Keratinocyte (primary cell): Measurements from ENCODE around the gene PPID. TPM values are rescaled to one million over a fixed set of nuclear protein-coding genes. Genes with fewer than 3 reads are reported as not detected.

ENCODE experiments used
- DNase-seq: peaks from one replicate; pipeline ENCODE4 v3.0.0-alpha.2; 2011; ENCODE audit warnings: low read depth, missing footprints, low spot score
- FAIRE-seq: peaks from 2 replicates; lab custom pipeline; 2011; peaks lifted over from hg19 to GRCh38; lab: Jason Lieb, UNC
- H2AFZ ChIP-seq: 2 replicates; pipeline ENCODE4 v1.6.0; 2012; ENCODE audit warnings: low read length, control low read depth, inconsistent platforms; ENCODE audit not compliant: control insufficient read depth
- H3K27ac ChIP-seq: 2 replicates; pipeline ENCODE4 v1.5.1; 2011; ENCODE audit warnings: low read length; ENCODE audit not compliant: control insufficient read depth, insufficient read depth
- H3K27me3 ChIP-seq: 3 replicates; pipeline ENCODE4 v1.6.0; 2011; ENCODE audit warnings: low read length; ENCODE audit not compliant: control insufficient read depth, insufficient read depth; ENCODE audit errors: extremely low read depth
- H3K36me3 ChIP-seq, 2 experiments: 2 replicates in 1 of 2; 3 replicates in 1 of 2; pipeline ENCODE4 v1.5.1; 2011; ENCODE audit warnings: low read length in 2 of 2, mild to moderate bottlenecking in 1 of 2; ENCODE audit not compliant: control insufficient read depth in 2 of 2, insufficient read depth in 2 of 2; ENCODE audit errors: extremely low read depth in 1 of 2
- H3K4me1 ChIP-seq: 3 replicates; pipeline ENCODE4 v1.5.1; 2011; ENCODE audit warnings: low read length; ENCODE audit not compliant: control insufficient read depth, insufficient read depth; ENCODE audit errors: extremely low read depth
- H3K4me2 ChIP-seq: 3 replicates; pipeline ENCODE4 v1.6.0; 2011; ENCODE audit warnings: low read depth, low read length; ENCODE audit not compliant: control insufficient read depth, insufficient read depth; ENCODE audit errors: extremely low read depth
- H3K4me3 ChIP-seq, 3 experiments: fragments of 200-600 bp in 1 of 3; sonication (generic) in 1 of 3; 2 replicates in 2 of 3; 3 replicates in 1 of 3; pipeline ENCODE4 v1.5.1; 2011 to 2016; ENCODE audit warnings: low read length in 3 of 3, mild to moderate bottlenecking in 3 of 3, control low read depth in 2 of 3, inconsistent platforms in 1 of 3, low read depth in 1 of 3, mixed read lengths in 1 of 3, mixed run types in 1 of 3, moderate library complexity in 1 of 3; ENCODE audit not compliant: control insufficient read depth in 2 of 3, insufficient read depth in 2 of 3; ENCODE audit errors: extremely low read depth in 1 of 3
- H3K79me2 ChIP-seq: 2 replicates; pipeline ENCODE4 v1.6.0; 2012; ENCODE audit warnings: low read length; ENCODE audit not compliant: control insufficient read depth, insufficient read depth
- H3K9ac ChIP-seq: 3 replicates; pipeline ENCODE4 v1.6.0; 2011; ENCODE audit warnings: low read length; ENCODE audit not compliant: control insufficient read depth, insufficient read depth; ENCODE audit errors: extremely low read depth
- H3K9me1 ChIP-seq: 3 replicates; pipeline ENCODE4 v1.6.0; 2011; ENCODE audit warnings: low read length; ENCODE audit not compliant: control insufficient read depth, insufficient read depth; ENCODE audit errors: extremely low read depth
- H3K9me3 ChIP-seq: 2 replicates; pipeline ENCODE4 v1.5.1; 2012; ENCODE audit warnings: low read depth, low read length; ENCODE audit not compliant: control insufficient read depth
- H4K20me1 ChIP-seq: 3 replicates; pipeline ENCODE4 v1.6.0; 2011; ENCODE audit warnings: low read length; ENCODE audit not compliant: control insufficient read depth, insufficient read depth; ENCODE audit errors: extremely low read depth
- CTCF ChIP-seq, 3 experiments: IDR thresholded peaks in 1 of 3; conservative IDR thresholded peaks in 1 of 3; optimal IDR thresholded peaks in 1 of 3; 2 replicates in 2 of 3; 3 replicates in 1 of 3; pipeline versions ENCODE3 to v1.5.1; 2011; ENCODE audit warnings: low read length in 3 of 3, mild to moderate bottlenecking in 3 of 3, moderate library complexity in 2 of 3, control low read depth in 1 of 3, inconsistent platforms in 1 of 3; ENCODE audit not compliant: insufficient read depth in 2 of 3; ENCODE audit errors: extremely low read depth in 1 of 3
- EZH2 ChIP-seq: IDR thresholded peaks from one replicate; pipeline ENCODE4 v1.6.1; 2012; ENCODE audit warnings: inconsistent platforms, mild to moderate bottlenecking, low read length, moderate library complexity
- dilution Hi-C: fragments of 300-500 bp; cut with MboI; formaldehyde crosslinking; loops from one replicate; pipeline ENCODE4 v1.7.0; 2020; ENCODE audit warnings: low sequenced_read_pairs; ENCODE audit not compliant: extremely low pct_ligation_motif_present
- polyA minus RNA-seq, 3 experiments: library from RNA; depleted of rRNA, polyadenylated mRNA; stranded (reverse); fragments of >200 nt; gene quantifications; 1 replicate in 1 of 3; 2 replicates in 1 of 3; 3 replicates in 1 of 3; pipeline ENCODE4 v1.2.3, GENCODE V29; 2011
- polyA plus RNA-seq, 5 experiments: library from polyadenylated mRNA; depleted of rRNA in 3 of 5; stranded (reverse) in 3 of 5; stranded (forward) in 1 of 5; unstranded in 1 of 5; fragments of >200 nt; gene quantifications; 1 replicate in 1 of 5; 2 replicates in 3 of 5; 3 replicates in 1 of 5; pipeline versions ENCODE4 v1.2.1 to v1.2.3, GENCODE V29; 2011 to 2012; ENCODE audit warnings: missing spikeins in 2 of 5, low read depth in 1 of 5, low replicate concordance in 1 of 5

PPID gene
- polyA plus RNA-seq, result 12.7 to 27.2 TPM (median 24.2 TPM) in 3 replicates
- polyA plus RNA-seq (2011; ENCODE audit: low read depth), result 167 TPM
- 19.7 and 33.6 TPM in 2 replicates for polyA plus RNA-seq (2011; cell fraction: cytosol; rRNA removed)
- polyA plus RNA-seq (2011; cell fraction: nucleus; rRNA removed), result 17.8 and 25.6 TPM in 2 replicates
- polyA plus RNA-seq (2012; ENCODE audit: low replicate concordance), result 32.2 and 32.3 TPM in 2 replicates
- 4.4 to 8.7 TPM (median 7.0 TPM) in 3 replicates for polyA minus RNA-seq
- 10.7 TPM for polyA minus RNA-seq (2011; cell fraction: cytosol; rRNA and poly(A)+ RNA removed)
- 4.2 and 5.4 TPM in 2 replicates for polyA minus RNA-seq (2011; cell fraction: nucleus; rRNA and poly(A)+ RNA removed)

- peak within 1 kb of the TSS; percentile 97 for H3K9ac ChIP-seq
- H3K9me1 ChIP-seq, result no peaks in the 10 kb centered on the region
- H3K4me2 ChIP-seq, result peak within 1 kb of the TSS; percentile 100
- H3K27ac ChIP-seq, result peak within 1 kb of the TSS; percentile 94
- dilution Hi-C loops, result no loop called here
- TF ChIP-seq CTCF (optimal IDR thresholded peaks at IDR 0.05 in 1 of 3, IDR thresholded peaks at IDR 0.05 in 1 of 3, conservative IDR thresholded peaks at IDR 0.05 in 1 of 3; ENCODE audit: extremely low read depth in 1 of 3, insufficient read depth in 2 of 3, low read length in 3 of 3), result no peak
- no peaks in the 10 kb centered on the region for H3K27me3 ChIP-seq
- peaks cover 3% of the 10 kb centered on the region for H3K4me1 ChIP-seq
- no peaks in the 10 kb centered on the region for H3K9me3 ChIP-seq
- DNase-seq (no peak), FAIRE-seq (peak; percentile 36)
- H3K4me3 ChIP-seq, result peak within 1 kb of the TSS; percentile 74 to 97 (median 97)
- peaks cover 5 to 12% of the 10 kb centered on the region in 2 experiments for H3K36me3 ChIP-seq
- peaks cover 30% of the 10 kb centered on the region for H3K79me2 ChIP-seq
- H2AFZ ChIP-seq, result peak within 1 kb of the TSS; percentile 71
- no peaks in the 10 kb centered on the region for H4K20me1 ChIP-seq
Observed at GRCh38 chr4:158722917-158723793, at the start of gene PPID. PPID (minus strand) TSS chr4:158723396; CDS start chr4:158723288, 108 bp downstream.

GRCh38 chr4:158771776-158772175 lies 48.6 kb upstream of the PPID start:
- DNase-seq (no peak), FAIRE-seq (peak; percentile 5)
- no peak overlapping the region for H3K4me2 ChIP-seq
- no peak for TF ChIP-seq EZH2
- TF ChIP-seq CTCF (optimal IDR thresholded peaks at IDR 0.05 in 1 of 3, IDR thresholded peaks at IDR 0.05 in 1 of 3, conservative IDR thresholded peaks at IDR 0.05 in 1 of 3; ENCODE audit: extremely low read depth in 1 of 3, insufficient read depth in 2 of 3, low read length in 3 of 3), result no peak
- H3K79me2 ChIP-seq, result peaks cover 25% of the 10 kb centered on the region
- H2AFZ ChIP-seq, result no peak overlapping the region
- H3K9me1 ChIP-seq, result no peaks in the 10 kb centered on the region
- H3K36me3 ChIP-seq, result no peaks in the 10 kb centered on the region
- H3K27ac ChIP-seq, result no peak overlapping the region
- H3K9me3 ChIP-seq, result no peaks in the 10 kb centered on the region
- no peak overlapping the region for H3K4me3 ChIP-seq
- no peaks in the 10 kb centered on the region for H3K27me3 ChIP-seq
- dilution Hi-C loops, result no loop called here
- no peak overlapping the region for H3K9ac ChIP-seq
- H3K4me1 ChIP-seq, result peaks cover 17% of the 10 kb centered on the region
- H4K20me1 ChIP-seq, result no peaks in the 10 kb centered on the region
